UCSD-AML1 (cell line): ENCODE measurements around the gene MYPOP.
A peak's percentile ranks its signal among the peaks of the same experiment; 100 is the strongest.

Source experiments
- DNase-seq: peaks from one replicate; lab custom pipeline; 2025; ENCODE audit not compliant: unreplicated experiment; lab: John Stamatoyannopoulos, UW

Gene MYPOP

DNA sequence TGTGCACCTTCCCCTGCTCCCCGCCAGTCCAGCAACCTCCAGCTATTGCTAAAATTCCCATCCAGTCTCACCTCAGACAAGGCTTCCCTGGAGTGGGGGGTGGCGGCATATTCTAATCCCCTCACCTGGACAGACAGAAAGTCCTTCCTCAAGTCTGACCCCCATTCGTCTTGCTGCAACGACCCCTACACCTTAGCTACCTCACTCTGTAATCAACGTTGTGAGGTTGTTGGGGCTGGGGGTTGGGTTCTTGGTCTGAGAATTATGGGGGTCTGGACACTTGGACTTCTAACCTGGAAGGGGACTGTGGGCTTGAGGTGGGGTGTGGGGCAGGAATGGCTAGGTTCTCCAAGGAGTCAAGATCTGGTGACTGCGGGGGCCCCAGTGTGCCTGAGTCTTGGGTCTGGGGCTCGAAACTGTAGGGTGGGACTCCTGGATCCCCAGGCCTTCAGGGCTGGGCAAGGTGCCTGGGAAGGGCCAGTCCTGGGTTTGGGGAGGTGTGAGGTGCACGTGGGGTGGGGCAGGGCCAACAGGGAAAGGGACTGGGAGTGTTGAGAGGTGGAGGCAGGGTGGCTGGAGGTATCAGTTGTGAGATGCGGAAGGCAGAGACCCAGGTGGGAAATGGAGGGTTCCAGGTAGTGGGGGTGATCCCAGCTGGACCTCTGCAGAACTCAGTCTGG lies 37.0 kb downstream of the MYPOP start:
- DNase-seq = no peak

DNA sequence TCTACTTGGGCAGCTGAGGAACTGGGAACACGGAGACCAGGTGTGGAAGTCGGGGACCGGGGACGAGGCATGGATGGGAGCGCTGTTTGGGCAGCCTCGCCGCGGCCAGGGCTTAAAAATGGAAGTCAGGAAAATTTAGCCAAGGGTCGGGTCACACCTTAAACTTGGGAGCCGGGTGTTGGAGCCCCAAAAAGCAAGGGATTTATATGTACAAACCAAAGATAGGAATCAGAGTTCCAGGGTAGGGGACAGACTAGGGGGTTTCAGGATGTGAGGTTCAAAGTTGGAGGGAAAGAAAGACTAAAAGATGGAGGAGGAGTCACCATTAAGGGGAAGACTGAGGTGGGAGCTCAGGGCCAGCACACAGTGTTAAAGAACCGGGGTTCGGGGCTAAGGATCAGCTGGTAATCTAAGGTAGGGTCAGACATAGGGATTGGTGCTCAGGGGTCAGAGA lies 37.8 kb downstream of the MYPOP start:
- no peak for DNase-seq

DNA sequence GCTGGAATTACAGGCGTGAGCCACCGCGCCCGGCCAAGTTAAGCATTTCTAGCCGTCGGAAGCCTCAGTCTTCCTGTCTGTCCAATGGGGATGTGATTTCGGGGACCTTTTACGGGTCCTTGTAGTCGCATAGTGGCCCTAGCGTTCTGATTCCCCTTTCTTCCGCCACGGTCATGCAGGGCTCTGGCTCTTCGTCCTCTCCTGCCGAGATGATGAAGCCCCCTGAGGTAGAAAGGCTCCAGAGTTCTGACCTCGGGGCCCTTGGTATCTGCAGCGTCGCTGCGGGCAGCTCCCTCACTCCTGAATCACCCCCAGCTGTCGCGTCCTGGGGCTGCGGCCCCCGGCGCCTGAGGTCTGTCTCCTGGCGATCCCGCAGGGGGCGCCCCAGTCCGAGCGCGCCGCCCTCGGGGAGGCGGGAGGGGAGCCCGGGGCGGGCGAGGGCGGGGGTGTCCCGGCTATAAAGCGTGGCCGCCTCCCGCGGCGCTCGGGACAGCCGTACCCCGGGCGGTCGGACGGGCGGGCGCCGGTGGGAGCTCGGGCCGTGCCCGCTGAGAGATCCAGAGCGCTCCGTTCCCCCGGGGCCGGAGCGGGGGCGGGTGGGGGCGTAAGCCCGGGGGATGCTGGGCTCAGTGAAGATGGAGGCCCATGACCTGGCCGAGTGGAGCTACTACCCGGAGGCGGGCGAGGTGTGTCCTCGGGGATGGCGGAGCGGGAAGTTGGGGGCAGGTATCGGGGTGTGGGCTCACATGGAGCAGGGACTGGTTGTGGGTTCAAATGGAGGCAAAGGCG lies 38.4 kb downstream of the MYPOP start, which contains the start of gene FOXA3:
TSS of gene FOXA3 (plus strand) at position 487 of the 789 bp plus-strand sequence. CDS start at position 618, 131 bp downstream.
- DNase-seq = peak; percentile 68

DNA sequence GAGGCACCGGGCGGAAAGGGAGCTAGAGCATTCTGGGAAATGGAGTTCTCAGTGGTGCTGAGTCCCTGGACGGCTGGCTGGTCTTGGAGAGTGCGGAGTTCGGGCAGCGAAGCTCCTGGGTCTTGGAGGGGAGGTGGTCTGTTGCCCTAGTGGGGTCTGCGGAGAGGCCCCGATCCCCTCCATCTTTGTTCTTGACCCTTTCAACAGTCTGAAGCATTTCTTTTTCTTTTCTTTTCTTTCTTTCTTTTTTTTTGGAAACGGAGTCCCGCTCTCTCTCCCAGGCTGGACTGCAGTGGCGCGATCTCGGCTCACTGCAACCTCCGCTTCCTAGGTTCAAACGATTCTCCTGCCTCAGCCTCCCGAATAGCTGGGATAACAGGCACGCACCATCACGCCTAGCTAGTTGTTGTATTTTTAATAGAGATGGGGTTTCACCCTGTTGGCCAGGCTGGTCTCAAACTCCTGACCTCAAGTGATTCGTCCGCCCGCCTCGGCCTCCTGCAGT lies 39.0 kb downstream of the MYPOP start:
- no peak for DNase-seq

DNA sequence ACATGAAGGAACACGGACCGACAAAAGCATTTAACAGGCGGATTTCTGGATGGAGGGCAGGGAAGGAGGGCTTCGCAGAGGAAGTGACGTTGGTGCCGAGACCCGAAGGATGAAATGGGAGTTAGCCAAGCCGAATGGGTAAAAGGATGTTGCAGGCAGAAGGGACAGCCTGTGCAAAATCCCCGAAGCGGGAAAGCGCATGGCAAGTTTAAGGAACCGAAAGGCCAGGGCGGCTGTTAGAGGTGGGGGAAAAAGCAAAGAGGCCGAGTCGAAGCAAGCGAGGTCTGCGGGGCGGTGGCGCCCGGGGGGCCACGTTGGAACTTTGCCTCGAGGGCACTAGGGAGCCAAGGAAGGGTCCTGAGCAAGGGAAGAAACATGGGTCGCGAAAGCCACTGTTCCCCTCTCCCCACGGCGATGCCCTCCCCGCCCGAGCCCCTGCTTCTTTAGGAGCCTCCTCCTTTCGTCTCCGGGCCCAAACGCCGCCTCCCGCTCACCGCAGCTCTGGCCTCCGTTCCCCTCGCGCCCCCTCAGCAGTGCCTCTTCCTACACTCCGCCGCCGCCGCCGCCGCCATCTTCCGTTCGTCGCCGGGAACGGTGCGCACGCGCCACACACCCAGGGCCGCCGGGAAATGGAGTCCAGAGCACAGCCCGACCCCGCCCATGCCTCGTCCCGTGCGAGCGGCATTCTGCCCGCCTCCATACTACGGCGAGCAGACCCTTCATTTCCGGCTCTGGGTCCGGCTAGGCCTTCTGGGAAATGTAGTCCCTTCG lies 39.7 kb downstream of the MYPOP start, which contains the start of gene SYMPK:
TSS of gene SYMPK (minus strand) at position 584 of the 771 bp plus-strand sequence. CDS start 8,652 bp downstream, outside the sequence.
- peak; percentile 98 for DNase-seq

DNA sequence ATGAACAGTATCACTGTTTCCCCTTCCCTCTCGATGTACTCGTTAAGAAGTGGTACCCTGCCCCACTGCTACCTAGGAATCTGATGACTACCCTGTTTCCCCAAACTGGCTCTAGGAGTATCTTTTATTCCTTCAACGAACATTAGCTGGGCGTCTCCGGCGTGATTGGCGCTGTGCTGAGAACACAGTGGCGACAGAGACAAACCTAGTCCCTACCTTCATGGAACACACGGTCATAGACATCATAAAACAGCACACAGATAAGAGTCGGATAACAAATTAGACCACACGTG lies 40.2 kb downstream of the MYPOP start:
- no peak for DNase-seq

DNA sequence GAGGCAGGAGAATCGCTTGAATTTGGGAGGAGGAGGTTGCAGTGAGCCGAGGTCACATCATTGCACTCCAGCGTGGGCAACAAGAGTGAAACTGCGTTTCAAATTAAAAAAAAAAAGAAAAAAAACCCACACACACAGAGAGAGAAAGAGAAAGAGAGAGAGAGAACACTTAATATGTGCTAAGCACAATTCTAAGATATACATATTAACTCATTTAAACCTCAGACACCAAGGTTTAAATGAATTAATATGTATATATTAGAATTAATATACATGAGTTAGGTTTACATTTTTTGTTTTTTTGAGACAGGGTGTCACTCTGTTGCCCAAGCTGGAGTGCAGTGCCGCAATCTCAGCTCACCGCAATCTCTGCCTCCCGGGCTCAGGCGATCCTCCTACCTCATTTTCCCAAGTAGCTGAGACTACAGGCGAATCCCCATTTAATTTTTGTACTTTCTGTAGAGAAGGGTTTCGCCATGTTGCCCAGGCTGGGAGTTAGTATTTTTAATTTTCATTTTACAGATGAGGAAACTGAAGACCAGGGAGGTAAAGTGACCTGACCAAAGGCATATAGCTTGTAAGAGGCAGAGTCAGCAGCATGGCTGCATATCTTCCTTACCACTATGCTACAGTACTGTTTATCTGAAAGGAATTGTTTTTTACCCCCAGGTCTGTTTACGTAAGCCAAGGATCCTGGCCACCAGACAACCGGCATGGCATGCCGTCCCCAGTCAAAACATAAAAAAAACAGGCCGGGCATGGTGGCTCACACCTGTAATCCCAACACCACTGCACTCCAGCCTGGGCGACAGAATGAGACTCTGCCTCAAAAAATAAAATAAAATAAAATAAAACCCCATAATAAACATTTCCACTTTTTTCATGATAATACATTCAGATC lies 41.8 kb downstream of the MYPOP start:
- DNase-seq = no peak

DNA sequence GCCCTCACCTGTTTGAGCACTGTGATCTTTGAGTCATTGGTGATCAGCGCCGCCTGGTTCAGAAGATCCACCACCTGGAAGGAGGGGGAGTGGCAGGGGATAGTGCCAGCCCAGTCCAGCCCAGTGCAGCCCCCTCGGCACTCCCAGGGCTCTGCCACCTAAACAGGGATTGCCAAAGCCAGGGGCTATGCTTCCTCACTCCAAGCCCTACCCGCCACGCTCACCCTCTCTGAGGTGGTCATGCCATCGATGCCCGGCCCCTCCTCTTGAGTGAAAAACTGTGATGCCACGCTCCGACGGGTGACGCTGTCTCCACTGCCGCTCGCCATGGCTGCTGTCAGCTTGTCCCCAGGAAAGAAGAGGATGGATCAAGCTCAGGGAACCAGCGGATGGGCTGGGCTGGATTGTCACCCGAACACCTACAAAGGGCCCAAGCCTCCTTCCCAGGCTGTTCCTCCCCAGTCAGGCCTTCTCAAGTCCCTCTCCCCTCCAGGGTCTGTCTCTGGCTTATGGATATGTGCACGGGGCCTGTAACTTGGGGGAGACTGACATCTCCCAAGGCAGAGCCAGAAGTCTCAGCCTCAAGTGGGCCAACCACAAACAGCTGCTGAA lies 48.1 kb downstream of the MYPOP start:
- DNase-seq = no peak

DNA sequence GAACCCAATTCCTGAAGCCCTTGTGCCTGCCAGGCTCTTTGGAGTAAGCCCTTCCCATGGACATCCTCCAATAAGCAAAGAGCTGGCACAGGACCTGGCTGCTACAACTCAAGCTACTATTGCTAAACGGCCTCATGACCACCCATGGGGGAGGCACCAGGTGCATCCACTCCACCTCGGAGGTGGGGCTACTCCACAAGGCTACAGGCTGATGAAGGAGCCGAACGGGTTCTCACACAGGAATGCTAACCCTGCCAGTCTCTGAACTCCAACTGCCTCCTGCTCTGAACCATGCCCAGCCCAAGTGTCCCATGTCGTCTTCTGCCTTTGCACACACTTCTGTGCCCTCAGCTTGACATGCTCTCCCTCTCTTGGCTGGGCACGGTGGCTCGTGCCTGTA lies 49.4 kb downstream of the MYPOP start:
- no peak for DNase-seq

DNA sequence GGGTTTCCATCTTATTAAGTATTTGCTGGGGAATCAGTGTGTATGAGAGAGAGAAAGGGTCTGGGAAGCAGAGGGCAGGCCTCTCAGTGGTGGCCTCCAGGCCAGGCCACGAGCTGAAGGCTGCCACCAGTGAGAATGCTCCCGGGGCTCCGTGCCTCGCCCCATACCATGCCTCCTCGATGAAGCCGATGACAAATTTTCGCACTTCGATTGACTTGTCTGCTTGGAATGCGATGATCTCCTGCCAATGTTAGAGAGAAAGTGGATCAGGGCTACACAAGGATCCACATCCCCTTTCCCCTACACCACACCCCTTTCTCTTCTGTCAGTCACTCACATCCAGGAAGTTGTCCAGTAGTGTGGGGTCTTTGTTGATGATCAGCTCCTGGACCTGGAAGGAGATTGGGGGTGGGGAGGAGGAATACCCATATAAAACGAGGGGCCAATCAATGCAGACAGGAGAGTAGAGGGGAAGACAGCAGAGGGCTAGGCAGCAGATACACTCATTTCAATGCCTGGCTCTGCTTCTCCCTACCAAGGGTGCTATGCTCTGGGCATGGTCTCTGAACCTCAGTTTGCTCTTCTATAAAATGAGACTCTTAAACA lies 50.2 kb downstream of the MYPOP start:
- no peak for DNase-seq

DNA sequence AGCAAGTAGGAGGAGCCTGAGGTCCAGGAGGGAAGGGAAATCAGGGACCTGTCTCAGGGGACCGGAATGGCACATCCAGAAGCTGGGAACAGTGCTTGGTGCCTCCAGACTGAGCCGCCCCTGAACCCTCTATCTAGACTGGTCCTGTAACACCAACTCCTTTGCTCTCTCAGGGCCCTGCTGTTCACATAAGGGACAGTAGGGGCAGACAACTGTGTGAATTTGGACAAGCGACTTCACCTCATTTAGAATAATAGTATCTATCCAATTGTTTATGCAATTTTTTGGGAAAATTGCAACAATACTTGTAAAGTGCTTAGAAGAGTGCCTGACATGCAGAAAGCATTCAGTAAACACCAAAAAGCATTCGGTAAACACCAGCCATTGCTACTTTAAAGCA lies 53.5 kb downstream of the MYPOP start:
- no peak for DNase-seq

DNA sequence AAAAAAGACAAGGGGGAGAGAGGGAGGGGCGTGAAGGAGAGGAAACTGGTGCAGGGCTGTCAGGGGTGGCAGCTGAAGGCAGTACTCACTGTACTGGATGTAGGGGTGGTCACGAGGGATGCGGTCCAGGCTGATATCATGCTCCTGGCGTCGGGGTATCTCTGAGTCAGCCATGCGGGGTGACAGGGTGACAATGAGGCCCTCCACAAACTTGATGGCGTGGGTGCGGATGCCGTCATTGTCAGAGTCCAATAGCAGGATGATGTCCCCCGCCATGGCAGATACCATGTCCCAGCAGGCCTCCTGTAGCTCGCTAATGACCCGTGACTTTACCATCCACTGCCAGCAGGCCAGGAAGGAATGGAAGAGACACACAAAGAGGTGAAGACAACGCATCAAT lies 54.8 kb downstream of the MYPOP start:
- DNase-seq = no peak

DNA sequence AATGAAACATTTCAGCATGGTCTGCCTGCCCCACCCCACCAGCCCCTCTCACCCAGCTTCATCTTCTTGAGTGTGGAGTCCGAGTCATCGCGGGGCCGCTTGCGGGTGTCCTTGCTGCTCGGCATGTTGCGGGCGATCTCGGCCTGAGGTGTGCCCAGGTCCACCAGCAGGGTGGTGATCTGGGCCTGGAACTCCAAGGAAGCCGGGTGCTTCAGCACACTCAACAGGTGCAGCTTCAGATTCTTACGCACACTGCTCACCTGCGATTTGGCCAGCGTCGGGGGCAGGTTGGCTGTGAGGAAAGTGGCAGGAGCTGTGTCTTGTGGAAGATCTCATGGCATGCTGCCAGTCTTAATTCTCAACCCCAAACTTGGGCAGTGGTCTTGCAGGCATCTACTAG lies 60.2 kb downstream of the MYPOP start:
- DNase-seq = no peak
